PC-9 (cell line): ENCODE results near the gene MTREX.

Source experiments
- CTCF ChIP-seq: fragments of 200-600 bp; sonication (generic); conservative IDR thresholded peaks from 2 replicates; pipeline ENCODE4 v1.6.1; 2017; ENCODE audit warnings: mixed run types, antibody characterized with exemption, mild to moderate bottlenecking, moderate library complexity
- EZH2 ChIP-seq: fragments of 200-600 bp; sonication (generic); IDR thresholded peaks from 2 replicates; pipeline ENCODE4 v1.8.0; 2017; ENCODE audit warnings: antibody characterized with exemption, low read depth

- TF ChIP-seq CTCF = no peak
- TF ChIP-seq EZH2 = no peak
Measured at GRCh38 chr5:55467862-55468551, 160.2 kb downstream of the MTREX start.
